ENCODE results near the gene GRIK4.

GRIK4 gene

DNA sequence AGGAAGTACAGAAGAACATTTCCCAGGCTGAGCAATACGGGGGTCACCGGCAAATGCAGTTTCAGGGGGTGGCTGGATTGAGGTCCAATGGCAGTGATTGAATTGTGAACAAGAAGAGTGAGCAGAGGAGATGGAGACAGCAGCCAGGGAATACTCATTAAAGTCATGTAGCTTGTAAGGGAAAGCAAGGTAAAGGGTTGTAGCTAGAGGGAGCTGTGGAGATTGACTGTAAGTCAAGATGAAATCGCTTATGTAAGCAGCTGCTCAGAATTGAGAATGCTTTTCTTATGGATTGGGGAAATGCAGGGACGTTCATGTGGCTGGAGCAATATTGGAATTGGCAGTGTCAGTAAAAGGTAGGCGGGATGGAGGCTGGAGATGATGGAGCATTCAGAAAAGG lies 401.0 kb downstream of the GRIK4 start:
- no peak for DNase-seq (ENCODE audit: low read depth in 3 of 3)

DNA sequence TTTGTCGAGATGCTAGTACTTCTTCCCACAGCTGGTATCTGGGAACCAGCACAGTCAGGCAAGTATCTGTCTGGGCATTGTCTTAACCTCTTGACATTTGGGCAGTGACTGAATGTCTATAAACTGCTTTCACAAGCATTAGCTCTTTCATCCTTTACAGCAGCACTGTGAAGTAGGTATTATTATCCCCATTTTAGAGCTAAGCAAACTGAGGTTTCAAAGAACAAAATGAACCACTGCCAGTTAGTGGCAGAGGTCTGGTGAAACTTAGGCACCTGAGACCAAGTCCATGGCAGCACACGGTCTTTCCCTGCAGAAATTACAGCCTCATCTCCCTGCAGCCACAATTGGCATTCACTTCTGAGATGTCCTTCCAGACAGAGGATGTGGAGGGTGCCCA lies 401.4 kb downstream of the GRIK4 start:
- no peak for DNase-seq (ENCODE audit: low read depth in 3 of 3)

DNA sequence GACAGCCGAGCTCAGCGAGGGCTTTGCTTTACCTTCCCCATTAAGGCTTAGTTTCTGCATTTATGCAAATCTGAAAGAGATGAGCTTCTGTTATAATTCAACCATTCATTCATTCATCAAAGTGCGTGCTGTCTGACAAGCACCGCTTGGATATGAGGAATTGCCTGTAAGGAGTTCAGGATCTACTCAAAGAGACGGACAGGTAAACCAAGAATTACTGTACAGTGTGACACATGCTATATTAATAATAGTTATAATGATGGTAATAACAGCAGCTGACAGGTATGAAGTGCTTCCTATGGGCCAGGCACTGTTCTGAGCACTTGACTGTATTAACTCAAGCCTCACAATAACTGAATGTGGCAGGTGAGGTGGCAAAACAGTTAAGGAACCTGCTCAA lies 402.5 kb downstream of the GRIK4 start:
- DNase-seq (ENCODE audit: low read depth in 3 of 3): no peak

DNA sequence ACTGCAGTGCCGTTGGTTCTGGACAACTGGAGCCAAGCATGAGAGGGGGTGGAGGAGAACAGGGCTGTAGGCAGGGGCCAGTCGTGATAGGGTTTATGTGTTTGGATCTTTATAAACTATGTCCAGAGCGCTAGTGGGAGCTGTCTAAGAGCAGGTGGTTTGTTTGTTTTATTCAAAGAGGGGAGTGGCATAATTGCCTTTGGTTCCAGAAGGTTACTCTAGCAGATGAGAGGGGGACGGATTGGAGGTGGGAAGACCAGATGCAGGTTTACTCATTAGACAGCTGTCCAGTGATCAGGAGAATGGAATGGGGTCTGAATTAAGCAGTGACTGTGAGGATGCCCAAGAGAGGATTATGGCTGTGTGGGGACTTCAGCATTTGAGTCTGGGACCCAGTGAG lies 403.1 kb downstream of the GRIK4 start:
- DNase-seq (ENCODE audit: low read depth in 3 of 3): no peak

DNA sequence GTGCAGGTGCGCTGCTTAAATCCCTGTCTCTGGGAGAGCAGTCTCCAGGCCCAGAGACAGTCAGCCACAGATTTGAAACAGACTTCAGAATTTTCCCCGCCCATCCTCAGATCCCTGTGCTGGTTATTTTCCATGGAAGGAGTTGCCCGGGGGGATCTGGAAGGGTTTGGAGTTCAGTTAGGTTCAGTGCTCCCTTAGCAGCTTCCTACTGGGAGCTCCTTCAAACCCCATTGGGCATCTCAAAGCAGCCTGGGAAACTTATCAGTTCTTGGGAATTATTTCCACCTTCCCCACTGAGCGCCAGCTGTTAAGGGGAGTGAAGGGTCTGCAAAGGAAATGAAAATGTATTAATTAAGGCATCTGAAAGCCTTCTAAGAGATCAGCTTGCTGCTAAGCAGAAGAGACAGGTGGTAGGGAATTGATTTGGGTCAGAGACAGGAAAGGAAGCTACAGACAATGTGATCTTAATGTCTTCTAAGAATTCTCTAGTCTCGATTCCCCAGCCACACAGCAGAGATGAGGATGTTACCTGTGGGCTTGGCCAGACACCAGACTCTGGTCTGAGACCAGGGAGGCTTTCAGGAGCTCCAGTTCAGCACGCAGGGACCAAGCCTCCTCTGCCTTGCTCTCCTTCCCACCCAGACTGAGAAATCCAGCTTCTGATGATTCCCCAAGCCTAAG lies 406.2 kb downstream of the GRIK4 start:
- DNase-seq (ENCODE audit: low read depth in 3 of 3): no peak

DNA sequence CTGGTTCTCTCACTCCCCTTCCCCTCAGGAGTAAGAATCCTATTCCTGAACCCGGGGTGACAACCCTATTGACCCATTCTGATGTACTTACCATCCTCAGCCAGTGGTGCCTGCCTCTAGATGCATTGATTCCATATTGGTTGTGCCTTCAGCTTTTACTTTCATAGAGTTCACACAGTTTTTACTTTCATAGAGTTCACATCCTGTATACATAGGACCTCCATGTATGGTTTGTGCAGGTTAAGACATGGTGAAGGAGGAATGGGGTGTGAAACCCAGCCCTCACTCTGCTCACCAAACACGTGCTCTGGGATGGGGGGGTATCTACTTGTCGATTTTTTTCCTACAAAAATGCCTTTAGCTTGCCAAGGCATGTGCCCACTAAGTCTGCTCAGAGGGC lies 406.7 kb downstream of the GRIK4 start:
- no peak for DNase-seq (ENCODE audit: low read depth in 3 of 3)

DNA sequence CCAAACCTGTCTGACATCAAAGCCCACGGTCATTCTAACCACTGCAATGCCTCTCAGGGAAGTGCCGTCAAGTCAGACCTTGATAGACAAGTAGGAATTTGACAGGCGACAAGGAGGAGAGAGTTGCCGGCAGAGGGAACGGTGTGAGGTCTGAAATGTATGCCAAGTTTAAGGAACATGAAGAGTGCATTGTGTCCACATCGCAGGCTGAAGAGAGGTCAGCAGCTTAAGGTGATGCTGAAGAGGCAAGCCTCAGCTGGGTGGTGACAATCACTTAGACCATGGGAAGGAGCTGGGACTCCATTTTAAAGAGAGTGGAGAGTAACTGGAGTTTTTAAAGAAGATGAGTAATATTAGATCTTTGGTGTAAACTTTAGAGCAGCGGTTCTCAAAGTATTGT lies 407.5 kb downstream of the GRIK4 start:
- no peak for DNase-seq (ENCODE audit: low read depth in 3 of 3)

DNA sequence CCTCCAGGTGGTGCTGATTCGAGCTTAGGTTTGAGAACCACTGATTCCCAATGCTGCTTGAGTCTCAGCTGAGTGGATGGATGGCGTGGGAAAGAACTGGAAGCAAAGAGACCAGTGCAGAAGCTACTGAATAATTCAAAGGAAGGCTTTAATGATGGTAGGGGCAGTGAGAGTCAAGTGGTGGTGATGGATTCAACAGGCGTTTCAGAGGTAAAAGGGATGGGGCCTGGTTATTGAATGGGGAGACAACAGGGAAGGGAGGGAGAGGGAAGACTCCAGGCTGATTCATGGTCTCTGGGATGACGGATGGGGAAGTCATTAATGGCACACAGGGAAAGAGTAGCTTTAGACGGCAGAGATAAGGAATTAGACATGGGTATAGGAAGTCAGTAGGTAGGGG lies 408.0 kb downstream of the GRIK4 start:
- DNase-seq (ENCODE audit: low read depth in 3 of 3): no peak

DNA sequence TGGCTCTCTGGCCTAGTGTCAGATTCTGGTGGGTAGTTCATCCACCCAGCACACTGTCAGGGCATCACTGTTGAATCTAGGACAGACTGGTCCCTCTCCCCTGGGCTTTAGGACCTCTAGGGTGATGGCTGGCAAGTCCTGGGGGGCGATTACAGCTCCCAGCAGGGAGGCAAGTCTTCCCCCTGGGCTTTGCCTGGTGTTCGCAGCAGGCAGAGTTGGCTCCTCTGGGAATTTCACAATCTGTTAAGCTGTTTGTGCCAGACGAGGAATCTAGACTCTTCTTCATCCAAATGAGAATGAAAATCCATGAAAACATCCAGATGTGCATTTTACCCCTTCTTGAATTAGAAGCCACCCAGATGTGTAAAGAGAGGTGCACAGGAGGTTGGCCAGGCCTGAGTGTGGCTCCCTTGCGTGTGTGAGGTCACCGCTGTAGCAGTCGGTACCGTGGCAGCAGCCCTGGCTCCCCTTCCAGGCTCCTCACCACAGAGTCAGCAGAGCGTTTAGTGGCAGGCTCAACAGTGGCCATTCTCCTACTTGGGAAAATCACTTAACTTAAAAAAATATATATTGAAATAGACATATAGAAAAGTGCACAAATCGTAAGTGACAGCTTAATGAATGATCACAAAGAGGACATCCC lies 412.4 kb downstream of the GRIK4 start:
- DNase-seq (ENCODE audit: low read depth in 3 of 3): no peak

DNA sequence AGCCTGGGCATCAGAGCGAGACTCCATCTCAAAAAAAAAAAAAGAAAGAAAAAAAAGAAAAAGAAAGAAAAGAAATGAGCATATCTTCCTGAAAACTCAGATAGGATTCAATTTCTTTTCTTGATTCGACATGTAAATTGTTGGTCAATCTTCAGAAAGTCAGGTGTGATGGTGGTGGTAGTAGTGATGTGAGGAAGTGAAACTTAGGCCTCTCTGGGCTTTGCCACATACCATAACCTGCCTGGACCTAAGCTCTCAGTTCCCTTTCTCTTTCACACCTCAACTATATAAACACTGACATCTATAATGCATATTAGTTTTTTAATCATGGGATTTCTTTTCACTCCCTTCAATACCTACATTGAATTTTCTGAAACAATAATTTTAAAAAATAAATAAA lies 414.4 kb downstream of the GRIK4 start:
- no peak for DNase-seq (ENCODE audit: low read depth in 3 of 3)

DNA sequence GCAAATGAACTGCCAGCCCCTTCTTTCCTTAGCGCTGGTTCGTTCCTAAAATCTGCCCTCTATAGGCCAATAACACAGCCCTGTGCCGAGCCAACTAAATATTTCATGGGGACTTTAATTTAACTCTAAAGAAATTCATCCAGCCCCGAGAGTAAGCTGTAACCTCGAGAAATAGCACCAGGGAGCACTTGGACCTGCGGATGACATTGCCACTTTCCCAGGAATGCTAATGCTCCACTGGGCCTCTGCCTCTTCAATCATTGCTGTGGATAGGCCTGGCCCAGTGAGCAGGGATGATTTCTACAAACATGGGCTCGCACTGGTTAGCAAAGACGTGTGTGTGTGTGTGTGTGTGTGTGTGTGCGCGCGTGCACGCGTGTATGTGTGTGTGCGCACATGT lies 417.1 kb downstream of the GRIK4 start:
- DNase-seq (ENCODE audit: low read depth in 3 of 3): no peak

DNA sequence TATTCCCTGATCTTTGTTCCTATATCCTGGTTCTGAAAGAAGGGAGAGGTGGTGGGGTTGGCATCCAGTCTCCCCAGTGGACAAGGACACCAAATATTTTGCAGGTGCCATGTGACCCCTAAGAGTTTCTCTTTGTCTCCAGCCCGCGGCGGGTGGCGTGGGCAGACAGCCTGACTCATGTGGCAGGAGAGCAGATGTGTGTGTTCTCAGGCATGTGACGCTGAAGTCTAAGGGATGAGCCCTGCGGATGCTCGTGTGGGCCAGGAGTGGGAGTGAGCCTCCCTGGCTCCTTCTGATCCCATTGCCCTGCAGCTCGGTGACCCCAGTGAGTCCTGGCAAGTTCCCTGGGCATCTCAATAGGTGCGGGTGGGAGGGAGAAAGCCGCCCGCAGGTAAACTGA lies 417.5 kb downstream of the GRIK4 start:
- no peak for DNase-seq (ENCODE audit: low read depth in 3 of 3)

DNA sequence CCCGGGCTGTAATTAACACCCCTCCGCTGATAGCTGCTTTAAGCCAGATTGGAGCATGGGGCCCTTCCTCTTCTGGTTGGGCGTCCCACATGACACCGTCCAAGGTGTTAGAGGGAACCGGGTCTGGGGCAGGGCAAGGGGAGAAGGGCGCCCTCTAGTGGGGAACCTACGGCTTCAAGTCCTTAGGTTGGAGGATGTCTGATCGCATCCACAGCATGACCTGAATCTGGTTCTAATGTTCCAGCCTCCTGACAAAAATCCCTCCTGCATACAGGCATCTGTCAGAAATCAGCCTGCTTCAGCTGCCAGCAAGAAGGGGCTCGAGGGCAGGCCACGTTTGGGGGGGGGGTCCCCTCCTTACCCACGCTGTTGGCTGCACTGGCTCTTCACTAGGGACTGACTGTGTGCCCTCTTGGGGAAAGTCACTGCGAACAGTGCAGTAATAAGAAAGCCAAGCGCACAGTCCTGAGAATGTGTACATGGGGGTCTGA lies 418.2 kb downstream of the GRIK4 start:
- peak; percentile 8 to 28 (median 12) for DNase-seq (ENCODE audit: low read depth in 3 of 3)

DNA sequence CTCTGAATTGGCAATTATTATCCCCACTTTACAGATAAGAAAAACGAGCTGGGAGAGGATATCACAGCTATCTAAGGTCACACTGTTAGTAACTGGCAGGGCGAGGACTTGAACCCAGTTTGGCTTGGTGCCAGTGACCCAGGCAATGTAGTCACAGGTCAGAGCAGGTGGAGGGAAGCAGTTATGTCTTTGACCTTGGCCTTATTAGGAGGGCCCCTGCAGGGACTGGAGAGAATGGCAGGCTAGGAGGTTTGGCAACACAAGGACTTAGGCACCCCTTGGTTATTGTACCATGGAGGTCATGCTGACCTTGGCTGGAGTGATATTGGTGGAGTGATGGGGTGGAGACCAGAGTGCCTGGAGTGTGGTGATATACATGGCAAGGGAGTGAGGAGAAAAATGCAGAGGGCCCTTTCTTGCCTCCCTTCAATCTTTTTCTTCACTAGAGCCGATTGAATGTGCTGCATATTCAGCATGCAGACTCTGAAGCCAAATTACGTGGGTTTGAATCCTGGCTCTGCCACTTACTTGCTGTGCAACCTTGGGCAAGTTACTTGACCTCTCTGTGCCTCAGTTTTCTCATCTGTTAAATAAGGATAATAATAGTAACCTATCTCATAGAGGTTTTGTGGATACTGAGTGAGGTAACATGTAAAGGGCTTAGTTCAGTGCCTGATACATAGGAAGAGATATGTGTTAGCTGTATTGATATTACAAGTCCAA lies 419.7 kb downstream of the GRIK4 start:
- no peak for DNase-seq (ENCODE audit: low read depth in 3 of 3)

DNA sequence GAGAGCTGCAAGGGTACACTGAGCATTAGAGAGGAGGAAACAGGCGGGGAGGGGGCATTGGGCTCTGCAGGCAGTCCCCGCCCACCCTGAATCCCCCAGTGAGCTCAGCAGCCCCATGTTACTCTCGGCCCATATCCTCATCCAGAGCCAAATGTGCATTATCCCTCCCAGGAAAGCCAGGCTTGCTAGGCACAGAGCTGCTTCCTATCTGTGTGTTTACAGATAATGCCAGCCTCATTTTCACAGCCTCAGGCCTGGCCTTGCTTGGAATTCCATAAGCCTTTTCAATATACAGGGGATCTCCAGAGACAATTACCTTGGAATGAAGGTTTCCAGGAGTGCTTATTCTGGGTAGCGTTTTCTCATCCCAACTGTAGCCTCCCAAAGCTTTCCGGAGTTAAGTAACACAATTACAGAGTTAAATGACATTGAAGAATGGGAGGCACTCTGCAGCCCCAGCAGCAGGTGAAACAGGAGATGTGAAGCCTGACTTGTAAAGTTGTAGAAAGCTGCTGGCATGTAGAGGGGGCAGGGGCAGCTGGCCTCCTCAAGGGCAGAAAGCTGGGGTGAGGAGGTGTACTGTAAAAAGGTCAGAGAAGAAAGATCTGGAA lies 420.9 kb downstream of the GRIK4 start:
- no peak for DNase-seq (ENCODE audit: low read depth in 3 of 3)

DNA sequence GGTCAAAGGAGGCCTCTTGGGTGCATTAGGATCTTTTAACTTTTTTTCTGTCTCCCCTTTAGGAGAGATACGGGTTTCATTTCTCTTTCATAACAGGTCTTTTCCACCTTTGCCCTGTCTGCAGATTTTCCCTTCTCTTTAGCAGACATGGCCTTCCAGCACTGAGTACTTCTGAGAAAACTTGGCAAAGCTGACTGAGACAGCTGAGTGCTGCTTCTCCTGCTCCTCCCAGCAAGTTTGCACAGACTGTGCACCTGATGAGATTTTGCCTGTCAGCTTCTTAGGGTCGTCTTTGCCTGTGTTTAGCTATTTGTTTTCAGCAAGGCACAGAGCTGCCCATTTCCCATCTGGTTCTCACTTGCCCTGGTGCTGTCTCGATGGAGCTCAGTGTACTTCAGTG lies 424.8 kb downstream of the GRIK4 start:
- no peak for DNase-seq (ENCODE audit: low read depth in 3 of 3)

DNA sequence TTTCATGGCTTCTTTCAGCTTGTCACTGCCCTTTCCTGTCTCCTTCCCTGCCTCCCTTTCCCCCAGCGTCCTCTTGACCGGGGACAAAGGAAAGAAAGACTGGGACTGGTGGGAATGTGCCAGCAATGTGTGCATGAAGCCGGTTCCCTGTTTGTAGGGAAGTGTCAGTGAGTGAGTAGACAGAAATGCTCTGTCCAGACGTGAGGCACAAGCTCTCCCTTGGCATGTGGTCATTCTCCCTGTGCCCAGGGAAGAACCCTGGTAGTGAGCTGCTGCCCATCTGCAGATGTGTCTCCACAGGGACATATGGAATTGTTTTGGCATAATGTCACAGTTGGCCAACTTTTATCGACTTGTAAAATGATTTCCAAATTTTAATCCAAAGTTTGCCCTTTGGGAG lies 426.0 kb downstream of the GRIK4 start:
- no peak for DNase-seq (ENCODE audit: low read depth in 3 of 3)

DNA sequence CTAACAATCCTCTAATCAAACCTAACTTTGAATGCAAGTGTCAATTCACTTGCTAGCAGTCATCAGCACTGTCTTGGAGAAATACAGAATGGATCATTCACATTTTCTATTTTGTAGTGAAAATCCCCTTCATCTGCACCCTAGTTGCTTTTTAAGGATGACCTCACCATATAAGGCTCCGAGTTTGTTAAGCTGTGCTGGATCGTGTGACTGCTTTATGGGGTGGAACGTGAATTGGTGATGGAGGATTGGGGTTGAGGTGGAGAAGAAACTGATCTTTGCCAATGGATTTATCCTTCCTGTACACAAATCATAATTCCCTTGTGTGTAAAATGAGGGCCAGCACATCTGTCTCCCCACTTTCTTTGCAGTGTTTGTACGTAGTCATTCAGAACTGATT lies 426.7 kb downstream of the GRIK4 start:
- DNase-seq (ENCODE audit: low read depth in 3 of 3): no peak

DNA sequence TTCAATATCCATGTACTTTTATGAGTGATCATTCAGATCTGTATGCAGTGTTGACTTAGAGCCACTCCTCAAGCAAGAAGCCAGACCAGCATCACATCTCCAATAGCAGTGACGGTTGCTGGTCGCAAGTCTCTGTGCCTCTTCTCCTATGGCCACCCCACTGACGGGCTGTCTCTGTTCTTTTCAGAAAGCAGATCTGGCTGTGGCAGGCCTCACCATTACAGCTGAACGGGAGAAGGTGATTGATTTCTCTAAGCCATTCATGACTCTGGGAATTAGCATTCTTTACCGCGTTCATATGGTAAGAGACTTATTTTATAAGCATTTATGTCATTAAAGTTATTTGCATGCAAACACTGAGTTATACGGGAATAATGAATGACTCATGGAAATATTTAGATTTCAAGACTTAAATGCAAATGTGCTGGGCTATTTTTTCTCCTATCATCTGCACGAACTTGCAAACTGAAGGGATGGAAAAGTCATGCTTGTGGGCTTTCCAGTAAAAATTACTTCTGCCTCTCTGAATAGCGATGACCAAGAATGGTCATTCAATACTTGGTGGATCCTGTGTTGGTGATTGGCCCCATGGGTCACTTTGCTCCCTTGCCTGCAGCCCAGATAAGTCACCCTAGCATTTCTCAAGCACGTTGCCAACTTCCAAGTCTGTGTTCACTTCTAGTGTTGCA lies 428.8 kb downstream of the GRIK4 start:
- no peak for DNase-seq (ENCODE audit: low read depth in 3 of 3)

DNA sequence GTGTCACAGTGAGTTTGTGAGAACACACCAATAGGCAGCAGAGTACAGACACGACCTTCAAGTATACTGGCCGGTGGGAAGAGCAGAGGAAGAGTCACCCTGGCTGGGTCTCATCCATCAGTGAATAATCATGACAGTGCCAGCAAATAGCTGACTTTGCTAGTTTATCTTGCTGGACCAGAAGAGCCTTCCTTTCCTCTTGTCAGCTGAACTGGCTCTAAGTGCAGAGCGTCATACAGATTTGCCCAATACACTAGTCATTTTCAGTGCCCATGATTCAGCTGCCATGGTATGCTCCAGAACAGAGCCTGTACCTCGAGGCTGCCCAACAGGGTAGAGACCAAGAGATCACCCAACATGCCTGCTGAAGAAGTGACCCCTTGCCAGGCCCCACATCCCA lies 429.5 kb downstream of the GRIK4 start:
- DNase-seq (ENCODE audit: low read depth in 3 of 3): no peak

DNA sequence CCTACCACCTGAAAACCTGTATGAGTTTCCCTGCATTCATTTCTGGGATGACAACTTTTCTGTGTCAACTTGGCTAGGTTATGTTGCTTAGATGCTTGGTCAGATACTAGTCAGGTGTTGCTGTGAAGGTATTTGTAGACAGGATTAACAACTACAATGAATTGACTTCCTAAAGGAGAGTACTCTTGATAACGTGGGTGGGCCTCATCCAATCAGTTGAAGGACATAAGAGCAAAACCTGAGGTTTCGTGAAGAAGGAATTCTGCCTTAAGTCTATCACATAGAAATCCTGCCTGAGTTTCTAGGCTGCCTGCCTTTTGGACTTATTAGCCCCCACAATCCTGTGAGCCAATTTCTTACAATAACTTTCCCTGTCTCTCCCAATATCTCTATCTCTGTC lies 431.2 kb downstream of the GRIK4 start:
- DNase-seq (ENCODE audit: low read depth in 3 of 3): no peak

DNA sequence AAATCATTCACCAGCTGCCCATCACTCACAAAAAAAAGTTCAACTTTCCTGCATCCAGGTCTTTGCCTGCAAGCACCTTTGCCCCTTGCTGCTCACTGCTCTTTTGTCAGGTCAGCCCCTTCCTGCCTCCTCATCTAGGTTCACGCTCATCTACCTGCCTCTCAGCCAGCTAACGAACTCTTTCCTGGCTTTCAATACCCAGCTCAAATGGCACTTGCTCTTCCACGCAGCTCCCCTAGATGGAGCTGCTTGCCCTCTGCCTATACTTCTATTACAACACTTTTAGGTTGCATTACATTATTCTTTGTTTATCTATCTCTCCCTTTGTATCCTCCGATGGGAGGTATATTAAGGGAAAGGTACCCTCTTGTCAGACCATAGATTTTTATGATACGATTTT lies 433.5 kb downstream of the GRIK4 start:
- DNase-seq (ENCODE audit: low read depth in 3 of 3): no peak
